ENCODE results near the gene KBTBD7. TPM values are rescaled to one million over a fixed set of nuclear protein-coding genes. Genes with fewer than 3 reads are reported as not detected.

Gene KBTBD7
- total and polyA plus RNA-seq, 2 donors (not counting 1 experiment from before 2014, with no cell fraction given) = 0.73 to 9.2 TPM

DNA sequence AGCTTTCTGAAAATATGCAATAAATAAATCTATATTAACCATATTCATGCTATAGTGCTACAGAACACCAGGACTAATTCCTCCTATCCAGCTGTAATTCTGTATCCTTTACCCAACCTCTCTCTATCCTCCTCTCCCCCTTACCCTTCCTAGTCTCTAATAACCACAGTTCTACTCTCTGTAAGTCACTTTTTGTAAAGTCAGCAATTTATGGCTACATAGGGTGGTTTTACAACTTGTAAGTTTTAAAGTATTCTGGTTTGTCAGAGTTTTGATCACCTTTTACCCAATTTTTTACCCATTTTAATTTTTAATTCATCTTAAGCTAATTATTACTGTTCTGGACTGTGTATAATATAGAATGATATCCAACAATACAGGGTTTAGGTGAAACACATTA lies 35.0 kb upstream of the KBTBD7 start:
- no peaks in the 10 kb centered on the region for H3K27me3 Mint-ChIP-seq
- no peaks in the 10 kb centered on the region for H3K9me3 Mint-ChIP-seq (ENCODE audit: insufficient read depth)
- ATAC-seq (ENCODE audit: low read depth) = no peak

More for the DNA sequence above, 35.0 kb upstream of the KBTBD7 start:
- Histone ChIP-seq H2AFZ (ENCODE audit: insufficient read depth, low read depth, low read length, poor library complexity, severe bottlenecking) (no peak overlapping the region), H3K9ac (ENCODE audit: low read length) (no peak overlapping the region), H3K27ac (ENCODE audit: low read length in 2 of 2) (no peak overlapping the region), H4K20me1 (ENCODE audit: control insufficient read depth, insufficient read depth, low read length, poor library complexity, severe bottlenecking) (no peaks in the 10 kb centered on the region), H3K4me1 (ENCODE audit: control insufficient read depth in 2 of 2, insufficient read depth in 2 of 2, low read length in 2 of 2) (peaks cover 0 to 5% of the 10 kb centered on the region in 2 donors), H3K27me3 (replicated peaks in 1 of 4; ENCODE audit: control extremely low read depth in 1 of 4, control insufficient read depth in 3 of 4, insufficient read depth in 4 of 4, low read length in 3 of 4) (no peaks in the 10 kb centered on the region), H3K4me2 (replicated peaks; ENCODE audit: low read depth, low read length, poor library complexity, severe bottlenecking) (no peak overlapping the region), H3K36me3 (replicated peaks in 1 of 2; ENCODE audit: control extremely low read depth in 1 of 2, control insufficient read depth in 1 of 2, extremely low read depth in 1 of 2, insufficient read depth in 2 of 2, low read length in 1 of 2) (peaks cover 3 to 18% of the 10 kb centered on the region in 2 experiments), H3K4me3 (ENCODE audit: control extremely low read depth in 1 of 5, extremely low read depth in 1 of 5, insufficient read depth in 1 of 5, low read depth in 2 of 5, low read length in 4 of 5) (no peak overlapping the region), H3K9me3 (ENCODE audit: control extremely low read depth in 1 of 3, control insufficient read depth in 2 of 3, insufficient read depth in 1 of 3, low read length in 2 of 3) (no peaks in the 10 kb centered on the region), H3K79me2 (ENCODE audit: control insufficient read depth, insufficient read depth, low read length) (no peaks in the 10 kb centered on the region)
- peaks cover 13% of the 10 kb centered on the region for H3K4me1 Mint-ChIP-seq
- DNase-seq = no peak
- intact Hi-C loops (cut with micrococcal nuclease) = no loop called here
- no peak overlapping the region for H3K4me3 Mint-ChIP-seq
- no peak overlapping the region for H3K27ac Mint-ChIP-seq
- ChIA-PET CTCF (interaction anchor here (0.7 to 1.1 kb wide), 2 partner anchors 142 to 169 kb away, joined by 3 read pairs; partner anchors contain the start of gene WBP4), POLR2A (no interaction called here)
- TF ChIP-seq CTCF (IDR thresholded peaks at IDR 0.05) (no peak), EZH2 (IDR thresholded peaks at IDR 0.05; ENCODE audit: borderline replicate concordance, insufficient read depth, low read depth, low read length, poor library complexity, severe bottlenecking) (no peak)

Data from B cell (primary cell).